Measurements from ENCODE around the gene RAET1E. TPM values are rescaled to one million over a fixed set of nuclear protein-coding genes. Genes with fewer than 3 reads are reported as not detected.

RAET1E gene
- total and polyA plus RNA-seq, 2 donors (not counting 3 experiments of a cell fraction or from before 2014, with no cell fraction given) = 0.04 TPM; not detected in 1

DNA sequence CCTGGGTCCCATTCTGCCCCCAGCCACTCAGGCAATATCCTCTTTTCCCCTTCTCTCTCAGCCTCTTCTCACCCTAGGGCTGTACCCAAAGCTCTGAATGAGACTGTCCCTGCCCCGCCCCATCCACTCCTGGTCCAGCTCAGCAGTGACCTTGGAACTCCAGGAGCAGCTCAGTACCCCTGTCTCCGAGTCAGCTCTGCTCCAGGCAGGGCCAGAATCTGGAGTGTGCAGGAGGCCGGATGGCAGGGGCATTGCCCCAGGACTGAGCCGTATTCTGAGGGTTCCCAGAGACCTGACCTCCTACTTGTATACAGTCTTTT, 27.0 kb upstream of the RAET1E start:
- DNase-seq (ENCODE audit: low read depth, low spot score) (no peak), FAIRE-seq (no peak)
- peak overlapping the region; percentile 92 for H2AFZ ChIP-seq (ENCODE audit: low read depth, low read length)
- no TSS peak for BruUV-seq (replicated peaks)
- H3K9me1 ChIP-seq (replicated peaks; ENCODE audit: control insufficient read depth, extremely low read depth, insufficient read depth, low read length) = no peaks in the 10 kb centered on the region
- no peaks in the 10 kb centered on the region for H3K36me3 ChIP-seq (ENCODE audit: control insufficient read depth in 2 of 2, extremely low read depth in 1 of 2, insufficient read depth in 2 of 2, low read length in 2 of 2)
- dilution Hi-C loops (cut with MboI; ENCODE audit: extremely low pct_ligation_motif_present, low sequenced_read_pairs) = no loop called here
- intact Hi-C loops (cut with micrococcal nuclease) = loop anchor here (5.0 to 10.0 kb wide), 2 partner anchors 358 to 900 kb away; partner anchors contain the start of gene GINM1
- no peak overlapping the region for H3K27ac ChIP-seq (ENCODE audit: insufficient read depth, low read depth, low read length)
- H3K4me1 ChIP-seq (ENCODE audit: control insufficient read depth, extremely low read depth, insufficient read depth, low read length) = peaks cover 4% of the 10 kb centered on the region
- TF ChIP-seq, protein P1, sequence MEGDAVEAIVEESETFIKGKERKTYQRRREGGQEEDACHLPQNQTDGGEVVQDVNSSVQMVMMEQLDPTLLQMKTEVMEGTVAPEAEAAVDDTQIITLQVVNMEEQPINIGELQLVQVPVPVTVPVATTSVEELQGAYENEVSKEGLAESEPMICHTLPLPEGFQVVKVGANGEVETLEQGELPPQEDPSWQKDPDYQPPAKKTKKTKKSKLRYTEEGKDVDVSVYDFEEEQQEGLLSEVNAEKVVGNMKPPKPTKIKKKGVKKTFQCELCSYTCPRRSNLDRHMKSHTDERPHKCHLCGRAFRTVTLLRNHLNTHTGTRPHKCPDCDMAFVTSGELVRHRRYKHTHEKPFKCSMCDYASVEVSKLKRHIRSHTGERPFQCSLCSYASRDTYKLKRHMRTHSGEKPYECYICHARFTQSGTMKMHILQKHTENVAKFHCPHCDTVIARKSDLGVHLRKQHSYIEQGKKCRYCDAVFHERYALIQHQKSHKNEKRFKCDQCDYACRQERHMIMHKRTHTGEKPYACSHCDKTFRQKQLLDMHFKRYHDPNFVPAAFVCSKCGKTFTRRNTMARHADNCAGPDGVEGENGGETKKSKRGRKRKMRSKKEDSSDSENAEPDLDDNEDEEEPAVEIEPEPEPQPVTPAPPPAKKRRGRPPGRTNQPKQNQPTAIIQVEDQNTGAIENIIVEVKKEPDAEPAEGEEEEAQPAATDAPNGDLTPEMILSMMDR (IDR thresholded peaks at IDR 0.05; ENCODE audit: extremely low read depth in 1 of 2, insufficient read depth in 1 of 2, low read depth in 1 of 2, low read length in 2 of 2) = no peak
- TF ChIP-seq MYC (IDR thresholded peaks at IDR 0.05; ENCODE audit: low read depth, low read length) (no peak), GATA2 (IDR thresholded peaks at IDR 0.05; ENCODE audit: insufficient read depth, insufficient read length, low read depth, low read length) (no peak), POLR2AphosphoS5 (IDR thresholded peaks at IDR 0.05; ENCODE audit: insufficient read depth, low read depth, low read length) (no peak), POLR2A (IDR thresholded peaks at IDR 0.05; ENCODE audit: low read depth, low read length) (no peak), JUN (IDR thresholded peaks at IDR 0.05; ENCODE audit: borderline replicate concordance, insufficient read depth, insufficient read length, low read depth) (no peak), FOS (IDR thresholded peaks at IDR 0.05; ENCODE audit: borderline replicate concordance, insufficient read depth, low read length) (no peak), EZH2 (IDR thresholded peaks at IDR 0.05; ENCODE audit: borderline replicate concordance, low read depth, low read length, severe bottlenecking) (no peak)
- TF ChIP-seq, protein P2, sequence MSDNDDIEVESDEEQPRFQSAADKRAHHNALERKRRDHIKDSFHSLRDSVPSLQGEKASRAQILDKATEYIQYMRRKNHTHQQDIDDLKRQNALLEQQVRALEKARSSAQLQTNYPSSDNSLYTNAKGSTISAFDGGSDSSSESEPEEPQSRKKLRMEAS (IDR thresholded peaks at IDR 0.05; ENCODE audit: insufficient read depth, insufficient read length) = no peak
- H3K27me3 ChIP-seq (ENCODE audit: control insufficient read depth in 2 of 2, insufficient read depth in 2 of 2, low read length in 2 of 2) = peaks cover 20 to 23% of the 10 kb centered on the region in 2 experiments
- H3K4me2 ChIP-seq (ENCODE audit: insufficient read depth, low read length) = no peak overlapping the region
- ChIA-PET CTCF (interaction anchor here (1.0 to 2.5 kb wide), 7 partner anchors 16 to 379 kb away, joined by 3 to 30 read pairs (median 5); partner anchors contain the start of gene PPIL4), POLR2A (no interaction called here)
- no peaks in the 10 kb centered on the region for H3K79me2 ChIP-seq (ENCODE audit: control insufficient read depth, insufficient read depth, low read length)
- no peaks in the 10 kb centered on the region for H3K9me3 ChIP-seq (replicated peaks; ENCODE audit: control insufficient read depth, insufficient read depth, low read length)
- no peak overlapping the region for H3K9ac ChIP-seq (replicated peaks; ENCODE audit: extremely low read depth, insufficient read depth, low read length)
- H3K4me3 ChIP-seq (replicated peaks in 1 of 3; ENCODE audit: insufficient read depth in 1 of 3, low read depth in 1 of 3, low read length in 3 of 3) = no peak overlapping the region
- no peaks in the 10 kb centered on the region for H4K20me1 ChIP-seq (replicated peaks; ENCODE audit: control insufficient read depth, extremely low read depth, insufficient read depth, low read length)
